Liver (tissue), 4 donors: ENCODE measurements around the gene NFKB1. TPM values are rescaled to one million over a fixed set of nuclear protein-coding genes. Genes with fewer than 3 reads are reported as not detected.

Experiments
- polyA plus RNA-seq, 2 donors: library from polyadenylated mRNA; stranded (reverse) in 1 of 2; unstranded in 1 of 2; fragments of 200-250 nt in 1 of 2; fragments of >200 nt in 1 of 2; fragmentation: Nextera tagmentation in 1 of 2; extraction: Ambion mirVana in 1 of 2; gene quantifications; one replicate each; pipeline versions ENCODE4 v1.2.1 to v1.2.3, GENCODE V29; 2013 to 2015
- total RNA-seq, 2 donors: library from RNA; depleted of rRNA; stranded (reverse); fragments of >200 nt; gene quantifications; one replicate each; pipeline ENCODE4 v1.2.3, GENCODE V29; 2014
- donor health status: healthy.
- donor health status: healthy.
- donor health status: healthy.

Gene NFKB1
- total and polyA plus RNA-seq, 4 donors = 5.1 to 23.0 (median 13.4) TPM

Other genes with a start within 250 kb of the NFKB1 start
- 10 to 100 TPM; 30.3 to 50.5 TPM for gene SLC39A8, start 155.9 kb upstream of the NFKB1 start, total RNA-seq
- 10 to 100 TPM; 14.6 to 14.9 TPM for gene SLC39A8, start 155.9 kb upstream of the NFKB1 start, polyA plus RNA-seq